Cardiac septum (tissue), 1 donor: ENCODE data around the gene SAMD1. TPM values are rescaled to one million over a fixed set of nuclear protein-coding genes. Genes with fewer than 3 reads are reported as not detected.

Source experiments
- DNase-seq: peaks from one replicate; pipeline ENCODE4 v3.0.0-alpha.2; 2020; ENCODE audit warnings: low spot score
- intact Hi-C: fragments of 100-400 bp; cut with DNase I; formaldehyde crosslinking; loops from one replicate; pipeline ENCODE4 v1.14.0; 2022
- total RNA-seq: library from RNA; stranded (reverse); fragmentation: NEBNext Ultra II Directional; extraction: Animal tissue kit (Norgen Biotek cat#: 25700); gene quantifications from one replicate; pipeline ENCODE4 v1.2.1, GENCODE V29; 2021
- donor health status: DM: no; HTN: no; CAD: no.

The SAMD1 gene
- total RNA-seq, 1 donor from 2014 or later: 41.8 TPM

DNA sequence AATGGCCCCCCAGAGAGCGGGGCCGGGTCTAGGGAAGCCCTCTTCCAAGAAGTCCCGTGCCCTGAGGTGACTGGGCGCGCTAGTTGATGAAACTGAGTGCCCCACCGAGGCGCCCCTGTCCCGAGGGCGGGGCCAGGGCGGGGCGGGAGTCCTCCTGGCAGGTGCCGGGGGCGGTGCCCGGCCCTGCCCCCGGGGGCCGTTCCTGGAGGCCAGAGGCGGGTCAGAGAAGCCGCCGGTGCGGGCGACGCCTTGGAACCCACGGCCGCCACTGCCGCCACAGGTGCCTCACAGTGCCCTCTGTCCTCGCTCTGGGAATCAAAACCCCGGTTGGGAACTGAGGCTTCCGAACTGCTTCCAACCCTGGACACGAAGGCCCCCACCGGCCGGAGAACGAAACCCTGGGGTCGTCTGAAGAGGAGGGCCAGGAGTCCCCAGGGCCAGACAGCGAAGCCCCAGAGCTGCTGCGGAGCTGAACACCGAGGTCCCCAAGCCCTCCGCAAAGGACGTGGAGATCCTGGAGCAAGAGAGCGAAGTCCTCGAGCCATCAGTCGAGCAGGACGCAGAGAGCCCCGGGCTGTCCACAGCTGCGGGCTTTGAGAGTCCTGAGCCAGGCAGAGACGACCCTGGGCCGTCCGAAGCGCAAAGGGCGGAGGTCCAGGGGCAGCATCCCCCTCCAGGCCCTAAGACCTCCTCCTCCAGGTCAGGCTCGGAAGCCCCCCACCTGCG lies 17.9 kb downstream of the SAMD1 start, which contains the start of gene MISP3:
TSS of gene MISP3 (plus strand) at position 252 of the 726 bp plus-strand sequence. CDS start 524 bp downstream, outside the sequence.
- no peak for DNase-seq
- intact Hi-C loops: loop anchor here (1.0 to 10.0 kb wide), 4 partner anchors 64 to 288 kb away; partner anchors contain the start of gene ASF1B

- DNase-seq: no peak
- intact Hi-C loops: loop anchor here (10.0 kb wide), 2 partner anchors 274 to 286 kb away; no protein-coding TSS in a partner anchor
These were observed 20.1 kb downstream of the SAMD1 start for GRCh38 chr19:14070268-14071050.

- intact Hi-C loops: no loop called here
These were observed 24.4 kb downstream of the SAMD1 start for GRCh38 chr19:14066134-14066533.

GRCh38 chr19:14063105-14063504 lies 27.4 kb downstream of the SAMD1 start:
- intact Hi-C loops: no loop called here
- DNase-seq: no peak

More at GRCh38 chr19:14066134-14066533, 24.4 kb downstream of the SAMD1 start:
- no peak for DNase-seq

- intact Hi-C loops: no loop called here
- DNase-seq: no peak
These were observed 28.0 kb downstream of the SAMD1 start for GRCh38 chr19:14062558-14062855.

DNA sequence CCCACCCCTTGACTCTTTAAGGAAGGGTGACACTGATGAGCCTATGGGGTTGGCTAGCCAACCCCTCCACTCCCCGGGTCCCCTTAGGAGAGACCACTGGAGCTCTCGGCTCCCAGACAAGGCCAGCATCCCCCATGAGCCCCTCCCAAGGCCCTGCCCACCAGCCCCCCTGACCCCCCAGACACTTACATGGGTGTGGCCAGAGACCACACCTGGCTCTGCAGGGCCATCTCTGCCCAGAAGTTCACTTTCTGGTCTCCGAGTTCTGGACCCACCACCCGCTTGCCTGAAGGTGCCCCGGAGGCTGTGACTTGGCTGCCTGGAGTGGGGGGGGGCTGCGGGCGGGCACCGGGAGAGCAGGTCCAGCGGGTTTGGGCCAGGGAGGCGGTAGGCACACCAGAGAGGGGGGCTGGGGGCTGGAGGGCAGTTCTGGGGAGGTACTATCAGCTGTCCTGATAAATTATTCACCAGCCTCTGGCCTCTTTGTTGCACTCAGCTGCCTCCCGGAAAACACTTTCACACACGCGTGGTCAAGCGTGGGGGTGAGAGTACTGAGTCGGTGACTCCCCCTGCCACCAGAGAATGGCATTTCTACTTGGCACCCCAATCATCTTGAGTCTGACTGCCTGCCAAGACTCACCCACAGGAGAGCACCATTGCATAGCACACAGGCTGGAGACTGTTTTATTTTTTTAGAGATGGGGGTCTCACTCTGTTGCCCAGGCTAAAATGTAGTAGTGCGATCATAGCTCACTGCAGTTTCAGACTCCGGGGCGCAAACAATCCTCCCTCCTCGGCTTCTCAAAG lies 28.6 kb downstream of the SAMD1 start, which contains the start of gene PALM3:
TSS of gene PALM3 (minus strand) at position 326 of the 807 bp plus-strand sequence. CDS start at position 230, 96 bp downstream.
- intact Hi-C loops: no loop called here
- DNase-seq: no peak

DNA sequence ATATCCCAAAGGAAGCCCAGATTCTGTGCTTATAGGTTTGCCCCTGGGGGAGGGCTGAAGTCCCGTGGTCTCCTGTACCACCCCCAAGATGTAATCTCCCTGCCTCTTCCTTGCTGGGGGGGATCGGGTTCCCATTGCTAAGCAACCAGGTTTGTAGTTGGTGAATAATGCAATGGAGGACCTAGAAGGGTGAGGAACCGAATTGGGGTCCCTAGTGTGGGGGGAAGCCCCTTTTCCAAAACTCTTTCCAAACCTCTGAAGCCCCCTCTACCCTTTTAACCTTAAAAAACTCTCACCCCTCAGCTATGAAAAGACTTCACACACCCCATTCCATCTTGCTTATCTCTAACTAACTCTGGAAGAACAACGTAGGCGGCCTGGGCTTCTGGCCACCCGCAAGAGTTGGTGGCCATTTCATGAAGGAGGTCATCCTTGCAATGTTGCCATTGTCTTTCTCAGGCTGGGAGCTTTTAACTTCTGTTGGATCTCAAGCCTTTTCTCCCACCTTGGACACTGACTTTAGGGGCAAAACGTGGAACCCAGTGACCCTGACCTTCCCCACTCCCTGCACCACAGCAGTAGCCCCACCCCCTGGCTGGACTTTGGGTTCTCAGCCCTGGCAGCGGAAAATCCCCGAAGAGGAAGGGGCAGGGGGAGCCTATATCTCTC lies 29.3 kb downstream of the SAMD1 start:
- no peak for DNase-seq
- intact Hi-C loops: no loop called here

GRCh38 chr19:14059652-14060155 lies 30.8 kb downstream of the SAMD1 start:
- DNase-seq: no peak
- intact Hi-C loops: no loop called here

GRCh38 chr19:14059093-14059480 lies 31.5 kb downstream of the SAMD1 start:
- no peak for DNase-seq
- intact Hi-C loops: no loop called here

DNA sequence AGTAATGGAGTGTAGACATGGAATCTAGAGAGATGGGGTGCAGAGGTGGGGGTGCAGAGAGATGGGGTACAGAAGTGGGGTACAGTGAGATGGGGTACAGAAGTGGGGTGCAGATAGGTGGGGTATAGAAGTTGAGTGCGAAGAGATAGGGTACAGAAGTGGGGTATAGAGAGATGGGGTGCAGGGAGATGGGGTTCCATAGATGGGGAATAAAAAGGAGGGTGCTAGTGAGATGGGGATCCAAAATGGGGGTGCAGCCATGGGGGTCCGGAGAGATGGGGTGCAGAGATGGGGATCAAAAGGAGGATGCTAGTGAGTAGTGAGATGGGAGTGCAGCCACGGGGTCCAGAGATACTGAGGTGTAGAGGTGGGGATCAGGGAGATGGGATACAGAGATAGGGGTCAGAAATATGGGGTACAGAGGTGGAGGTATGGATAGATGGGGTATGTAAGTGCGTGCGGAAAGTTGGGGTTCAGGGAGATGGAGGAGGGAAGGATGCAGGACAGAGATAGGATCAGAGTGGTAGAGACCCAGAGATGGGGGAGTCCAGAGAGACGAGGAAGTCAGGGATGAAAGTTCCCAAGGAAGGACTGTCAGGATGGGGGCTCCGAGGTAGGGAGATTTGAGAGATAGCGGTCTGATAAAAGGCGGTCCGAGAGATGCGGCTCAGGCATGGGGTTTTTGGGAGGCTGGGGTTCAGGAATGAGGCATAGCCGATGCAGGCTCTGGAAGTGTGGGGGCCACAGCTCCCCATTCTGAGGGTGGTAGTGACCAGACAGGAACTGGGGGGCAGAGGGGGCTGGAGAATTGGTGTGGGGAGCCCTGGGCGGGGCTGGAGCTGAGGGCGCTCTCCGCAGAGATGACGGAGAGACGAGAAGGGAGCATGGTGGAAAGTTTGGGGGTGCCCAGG lies 32.1 kb downstream of the SAMD1 start:
- intact Hi-C loops: no loop called here
- DNase-seq: no peak

DNA sequence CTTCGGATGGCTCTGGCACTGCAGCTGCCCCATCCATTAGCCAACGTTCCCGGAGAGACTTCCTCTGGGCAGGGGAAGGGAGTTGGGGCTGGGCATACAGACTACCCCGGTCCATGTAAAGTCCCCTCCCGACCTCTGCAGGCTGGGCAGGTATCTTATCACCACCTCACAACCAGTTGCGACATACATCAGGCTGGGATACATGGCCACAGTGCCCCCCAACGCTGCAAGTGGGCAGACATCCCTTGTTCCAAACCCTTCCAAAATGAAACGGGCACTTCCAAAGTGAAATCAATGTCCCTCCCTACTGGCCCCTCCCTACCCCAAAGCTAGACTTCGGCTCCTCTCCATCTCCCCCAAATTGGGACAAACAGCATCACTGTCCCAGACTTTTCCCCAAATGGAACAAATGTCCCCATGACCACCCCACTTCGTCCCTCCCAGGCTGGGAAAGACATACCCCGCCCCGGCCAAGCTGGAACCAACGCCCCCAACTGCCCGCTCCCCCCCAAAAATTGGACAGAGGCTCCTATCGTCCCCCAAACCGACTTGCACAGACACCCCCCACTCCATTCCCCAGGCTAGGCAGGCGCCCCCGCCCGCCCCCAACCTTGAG lies 33.7 kb downstream of the SAMD1 start:
- intact Hi-C loops: no loop called here
- DNase-seq: no peak

GRCh38 chr19:14056069-14056666 lies 34.4 kb downstream of the SAMD1 start:
- no peak for DNase-seq
- intact Hi-C loops: no loop called here

- intact Hi-C loops: no loop called here
- no peak for DNase-seq
These were observed 35.2 kb downstream of the SAMD1 start for GRCh38 chr19:14055396-14055795.

DNA sequence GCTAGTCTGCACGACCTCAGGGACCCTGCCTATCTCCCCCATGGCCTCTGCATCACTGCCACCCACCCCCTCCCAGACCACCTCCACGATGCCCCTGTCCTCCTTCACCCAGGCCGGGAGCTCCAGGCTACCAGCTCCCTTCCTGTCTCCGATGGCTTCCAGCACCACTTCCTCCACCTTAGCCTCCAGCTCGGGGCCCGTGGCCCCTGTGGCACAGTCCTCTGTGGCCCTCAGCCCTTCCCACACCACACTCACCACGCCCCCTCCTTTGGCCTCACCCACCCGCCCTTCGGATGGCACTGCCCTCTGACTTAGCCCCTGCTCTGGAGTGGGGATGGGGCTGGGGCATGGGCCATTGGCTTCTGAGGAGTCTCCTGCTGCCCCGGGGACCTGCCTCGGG lies 35.8 kb downstream of the SAMD1 start:
- intact Hi-C loops: no loop called here
- no peak for DNase-seq

GRCh38 chr19:14054099-14054498 lies 36.5 kb downstream of the SAMD1 start:
- no peak for DNase-seq
- intact Hi-C loops: no loop called here

DNA sequence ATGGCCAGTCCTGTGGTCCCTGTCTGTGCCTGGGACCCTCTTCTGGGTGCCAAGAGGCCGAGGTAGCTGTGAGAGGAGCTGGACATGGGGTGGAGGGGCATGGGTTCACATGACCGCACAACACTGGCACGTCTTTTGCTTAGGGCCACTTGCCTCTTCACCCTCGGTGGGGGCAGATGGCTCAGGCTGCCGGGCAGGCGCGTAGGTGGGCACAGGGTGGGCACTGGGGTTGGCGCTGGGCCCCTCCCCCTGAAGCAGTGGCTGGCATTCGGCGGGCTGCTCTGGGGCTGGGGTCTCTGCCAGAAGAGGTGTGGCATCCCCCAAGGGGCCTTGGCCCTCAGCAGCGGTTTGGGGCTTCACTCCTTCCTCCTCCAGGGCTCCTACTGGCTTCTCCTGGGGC lies 37.1 kb downstream of the SAMD1 start:
- intact Hi-C loops: no loop called here
- DNase-seq: no peak

- intact Hi-C loops: no loop called here
- no peak for DNase-seq
These were observed 37.5 kb downstream of the SAMD1 start for GRCh38 chr19:14053032-14053431.
